Measurements from ENCODE around the gene SAMD10. TPM values are rescaled to one million over a fixed set of nuclear protein-coding genes. Genes with fewer than 3 reads are reported as not detected.
"Not testable (repeated sequence)": the region's sequence is repeated elsewhere in the genome, so short reads cannot be mapped to it uniquely, and the experiment has no call there.

The SAMD10 gene
- total RNA-seq, 1 donor, result 1.3 TPM

DNA sequence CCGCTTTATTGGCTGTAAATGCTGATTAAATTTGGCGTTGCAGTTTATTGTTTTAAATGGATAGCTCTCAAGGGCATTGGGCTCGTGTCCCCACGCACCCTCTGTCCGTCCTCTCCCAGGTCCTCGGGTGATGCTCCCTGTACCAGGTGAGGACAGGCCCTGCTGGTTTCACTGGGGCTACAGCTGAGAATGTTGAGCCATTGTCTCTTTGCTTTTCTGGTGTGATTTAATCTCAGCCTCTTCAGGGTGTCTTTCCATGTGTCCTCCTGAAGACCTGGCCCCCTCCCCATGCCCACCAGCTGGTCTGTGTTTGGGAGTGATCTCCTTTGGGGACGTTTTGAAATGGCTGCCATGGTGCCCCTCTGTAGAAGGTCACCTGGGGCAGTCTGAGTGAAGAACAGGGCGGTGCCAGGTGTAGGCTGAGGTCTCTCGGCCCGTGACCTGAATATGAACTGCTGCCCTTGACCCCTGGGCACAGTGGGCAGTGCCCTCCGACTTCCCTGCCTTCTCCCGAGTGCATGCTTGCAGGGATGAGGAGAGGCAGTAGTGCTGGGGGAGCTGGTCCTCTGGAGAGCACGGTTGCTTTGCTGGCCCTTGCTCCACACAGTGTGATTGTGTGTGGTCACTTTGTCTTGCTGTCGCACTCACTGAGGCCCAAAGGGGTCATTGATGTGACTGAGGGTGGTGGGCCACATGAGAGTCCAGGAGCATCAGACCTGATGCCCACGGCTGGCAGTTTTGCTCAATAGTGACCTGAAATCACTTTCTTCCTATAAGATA lies 44.1 kb upstream of the SAMD10 start:
- no peak overlapping the region for H3K4me3 ChIP-seq (ENCODE audit: low read depth, low read length)
- DNase-seq (ENCODE audit: low read depth), result no peak
- TF ChIP-seq CTCF (IDR thresholded peaks at IDR 0.05; ENCODE audit: insufficient read depth, low read depth, low read length), result no peak

DNA sequence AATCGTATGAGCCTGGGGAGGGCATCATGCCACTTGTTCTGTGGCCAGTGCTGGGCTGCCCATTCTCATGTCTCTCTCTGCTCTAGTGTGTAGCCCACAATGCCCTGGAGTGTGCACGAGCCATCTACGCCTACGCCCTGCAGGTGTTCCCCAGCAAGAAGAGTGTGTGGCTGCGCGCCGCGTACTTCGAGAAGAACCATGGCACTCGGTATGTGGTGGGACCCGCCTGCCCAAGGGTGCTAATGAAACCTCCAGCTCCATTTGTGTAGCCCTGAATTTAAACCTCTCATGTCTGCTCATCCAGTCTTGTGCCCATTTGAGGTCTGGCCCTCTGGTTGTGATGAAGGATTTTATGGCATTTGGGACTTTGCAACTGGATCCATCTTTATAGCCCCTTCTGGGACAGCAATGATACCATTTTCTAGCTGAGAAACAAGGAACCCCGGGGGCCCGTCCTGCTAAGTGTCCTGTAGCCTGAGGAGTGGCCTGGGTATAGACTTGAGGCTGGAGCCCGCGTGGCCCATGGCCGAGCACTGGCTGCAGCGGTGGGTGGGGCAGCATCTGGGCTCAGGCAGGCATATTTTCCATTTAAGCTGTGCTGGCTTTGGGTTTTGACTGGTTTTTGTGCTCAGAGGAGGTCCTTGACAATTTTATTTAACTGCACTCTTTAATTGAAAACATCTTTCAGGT lies 43.4 kb upstream of the SAMD10 start:
- no peak overlapping the region for H3K4me3 ChIP-seq (ENCODE audit: low read depth, low read length)
- TF ChIP-seq CTCF (IDR thresholded peaks at IDR 0.05; ENCODE audit: insufficient read depth, low read depth, low read length), result no peak
- no peak for DNase-seq (ENCODE audit: low read depth)

DNA sequence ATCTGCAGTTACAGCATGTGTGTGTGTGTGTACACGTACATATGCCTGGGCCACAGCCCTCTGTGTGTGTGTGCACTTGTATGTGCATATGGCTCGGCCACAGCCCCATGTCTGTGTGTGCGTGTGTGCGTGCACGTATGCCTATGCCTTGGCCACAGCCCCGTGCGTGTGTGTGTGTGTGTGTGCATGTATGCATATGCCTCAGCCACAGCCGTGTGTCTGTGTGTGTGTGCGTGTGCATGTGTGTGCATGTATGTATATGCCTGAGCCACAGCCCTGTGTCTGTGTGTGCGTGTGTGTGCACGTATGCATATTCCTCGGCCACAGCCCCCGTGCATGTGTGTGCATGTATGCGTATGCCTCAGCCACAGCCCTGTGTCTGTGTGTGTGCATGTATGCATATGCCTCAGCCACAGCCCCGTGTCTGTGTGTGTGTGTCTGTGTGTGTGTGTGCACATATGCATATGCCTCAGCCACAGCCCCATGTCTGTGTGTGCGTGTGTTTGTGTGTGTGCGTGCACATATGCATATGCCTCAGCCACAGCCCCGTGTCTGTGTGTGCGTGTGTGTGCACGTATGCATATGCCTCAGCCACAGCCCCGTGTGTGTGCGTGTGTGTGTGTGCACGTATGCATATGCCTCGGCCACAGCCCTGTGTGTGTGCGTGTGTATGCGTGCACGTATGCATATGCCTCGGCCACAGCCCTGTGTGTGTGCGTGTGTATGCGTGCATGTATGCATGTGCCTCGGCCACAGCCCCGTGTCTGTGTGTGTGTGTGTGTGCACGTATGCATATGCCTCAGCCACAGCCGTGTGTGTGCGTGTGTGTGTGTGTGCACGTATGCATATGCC lies 41.9 kb upstream of the SAMD10 start:
- TF ChIP-seq CTCF (IDR thresholded peaks at IDR 0.05; ENCODE audit: insufficient read depth, low read depth, low read length), result no peak
- no peak overlapping the region for H3K4me3 ChIP-seq (ENCODE audit: low read depth, low read length)
- DNase-seq (ENCODE audit: low read depth), result no peak

- no peak for DNase-seq (ENCODE audit: low read depth)
- TF ChIP-seq CTCF (IDR thresholded peaks at IDR 0.05; ENCODE audit: insufficient read depth, low read depth, low read length), result no peak
- no peak overlapping the region for H3K4me3 ChIP-seq (ENCODE audit: low read depth, low read length)
Observed at GRCh38 chr20:64015635-64016034, 36.2 kb upstream of the SAMD10 start.

DNA sequence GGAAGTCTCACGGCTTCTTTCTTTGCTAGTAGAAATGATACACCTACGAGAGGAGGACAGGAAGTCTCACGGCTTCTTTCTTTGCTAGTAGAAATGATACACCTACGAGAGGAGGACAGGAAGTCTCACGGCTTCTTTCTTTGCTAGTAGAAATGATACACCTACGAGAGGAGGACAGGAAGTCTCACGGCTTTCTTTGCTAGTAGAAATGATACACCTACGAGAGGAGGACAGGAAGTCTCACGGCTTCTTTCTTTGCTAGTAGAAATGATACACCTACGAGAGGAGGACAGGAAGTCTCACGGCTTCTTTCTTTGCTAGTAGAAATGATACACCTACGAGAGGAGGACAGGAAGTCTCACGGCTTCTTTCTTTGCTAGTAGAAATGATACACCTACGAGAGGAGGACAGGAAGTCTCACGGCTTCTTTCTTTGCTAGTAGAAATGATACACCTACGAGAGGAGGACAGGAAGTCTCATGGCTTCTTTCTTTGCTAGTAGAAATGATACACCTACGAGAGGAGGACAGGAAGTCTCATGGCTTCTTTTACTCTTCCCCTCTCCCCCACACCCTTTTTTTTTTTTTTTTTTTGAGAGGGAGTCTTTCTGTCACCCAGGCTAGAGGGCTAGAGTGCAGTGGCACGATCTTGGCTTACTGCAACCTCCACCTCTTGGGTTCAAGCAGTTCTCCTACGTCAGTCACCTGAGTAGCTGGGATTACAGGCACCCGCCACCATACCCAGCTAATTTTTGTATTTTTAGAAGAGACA lies 33.1 kb upstream of the SAMD10 start:
- not testable (repeated sequence) for DNase-seq (ENCODE audit: low read depth); H3K4me3 ChIP-seq (ENCODE audit: low read depth, low read length)

- DNase-seq (ENCODE audit: low read depth), result no peak
- TF ChIP-seq CTCF (IDR thresholded peaks at IDR 0.05; ENCODE audit: insufficient read depth, low read depth, low read length), result no peak
- H3K4me3 ChIP-seq (ENCODE audit: low read depth, low read length), result no peak overlapping the region
Observed at GRCh38 chr20:64011366-64011779, 31.9 kb upstream of the SAMD10 start.
